ENCODE data around the gene PTCH2.
A peak's percentile ranks its signal among the peaks of the same experiment; 100 is the strongest.
"Not testable (repeated sequence)": the region's sequence is repeated elsewhere in the genome, so short reads cannot be mapped to it uniquely, and the experiment has no call there.

Gene PTCH2

GRCh38 chr1:44828003-44828651 lies 14.9 kb downstream of the PTCH2 start:
- Histone ChIP-seq H3K9me3 (ENCODE audit: control insufficient read depth, insufficient read depth, low read length) (no peaks in the 10 kb centered on the region), H3K27me3 (ENCODE audit: control insufficient read depth, insufficient read depth, low read length) (no peaks in the 10 kb centered on the region), H3K36me3 (ENCODE audit: control insufficient read depth, insufficient read depth, low read length) (no peaks in the 10 kb centered on the region), H3K27ac (ENCODE audit: low read depth, low read length) (no peak overlapping the region), H3K4me3 (ENCODE audit: low read depth, low read length) (no peak overlapping the region), H3K4me1 (ENCODE audit: control insufficient read depth, insufficient read depth, low read length) (peaks cover 12% of the 10 kb centered on the region; the same call in 1 of the 2 replicates), H3K9ac (ENCODE audit: low read depth, low read length) (no peak overlapping the region)

DNA sequence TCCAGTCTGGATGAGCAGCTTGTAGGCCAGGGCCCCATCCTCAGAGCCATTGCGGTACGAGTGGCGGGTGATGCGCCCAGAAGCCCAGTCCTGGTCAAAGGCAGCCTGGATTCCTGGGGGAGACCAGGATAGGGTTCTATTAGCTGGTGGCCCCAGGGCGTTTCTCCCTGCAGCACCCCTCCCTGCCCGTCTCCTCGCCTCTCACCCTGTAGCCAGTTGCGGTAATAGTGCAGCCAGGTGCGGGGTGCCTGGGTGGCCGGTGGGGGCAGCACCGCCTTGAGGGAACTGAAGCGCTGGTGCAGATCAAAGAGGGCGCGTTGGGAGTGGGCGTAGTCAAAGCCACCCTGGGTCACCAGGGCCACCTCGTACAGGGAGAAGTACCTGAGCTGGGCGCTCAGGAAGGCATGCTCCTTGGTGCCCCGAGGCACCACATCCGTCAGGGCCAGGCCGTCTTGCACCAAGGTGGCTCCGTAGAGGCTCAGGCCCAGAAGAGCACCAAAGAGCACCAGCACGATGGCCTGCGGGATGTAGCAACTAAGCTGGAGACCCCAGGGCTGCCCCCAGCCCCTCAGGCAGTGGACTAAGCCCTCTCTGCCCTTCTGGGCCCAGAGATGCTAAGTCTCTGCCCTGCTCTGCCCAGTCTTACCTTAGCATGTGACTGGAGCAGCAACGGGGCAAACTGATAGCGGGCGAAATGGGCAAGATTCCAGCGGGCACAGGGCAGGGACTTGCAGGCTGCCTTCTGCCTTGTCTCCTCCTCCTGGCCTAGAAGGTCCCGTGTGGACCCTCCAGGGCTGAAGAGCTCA lies 15.7 kb downstream of the PTCH2 start:
- H3K9ac ChIP-seq (ENCODE audit: low read depth, low read length): no peak overlapping the region
- no peaks in the 10 kb centered on the region for H3K36me3 ChIP-seq (ENCODE audit: control insufficient read depth, insufficient read depth, low read length)
- no peaks in the 10 kb centered on the region for H3K9me3 ChIP-seq (ENCODE audit: control insufficient read depth, insufficient read depth, low read length)
- H3K27ac ChIP-seq (ENCODE audit: low read depth, low read length): no peak overlapping the region
- H3K4me3 ChIP-seq (ENCODE audit: low read depth, low read length): no peak overlapping the region
- H3K27me3 ChIP-seq (ENCODE audit: control insufficient read depth, insufficient read depth, low read length): no peaks in the 10 kb centered on the region
- H3K4me1 ChIP-seq (ENCODE audit: control insufficient read depth, insufficient read depth, low read length): peaks cover 12% of the 10 kb centered on the region; the same call in 1 of the 2 replicates

- Histone ChIP-seq H3K36me3 (ENCODE audit: control insufficient read depth, insufficient read depth, low read length) (no peaks in the 10 kb centered on the region), H3K4me1 (ENCODE audit: control insufficient read depth, insufficient read depth, low read length) (peaks cover 7% of the 10 kb centered on the region; the same call in 1 of the 2 replicates), H3K9me3 (ENCODE audit: control insufficient read depth, insufficient read depth, low read length) (no peaks in the 10 kb centered on the region), H3K27ac (ENCODE audit: low read depth, low read length) (no peak overlapping the region), H3K9ac (ENCODE audit: low read depth, low read length) (no peak overlapping the region), H3K4me3 (ENCODE audit: low read depth, low read length) (no peak overlapping the region), H3K27me3 (ENCODE audit: control insufficient read depth, insufficient read depth, low read length) (no peaks in the 10 kb centered on the region)
Observed at GRCh38 chr1:44826375-44827196, 16.5 kb downstream of the PTCH2 start.

GRCh38 chr1:44824392-44824791 lies 18.7 kb downstream of the PTCH2 start:
- not testable (repeated sequence) for H3K9ac ChIP-seq (ENCODE audit: low read depth, low read length); H3K4me1 ChIP-seq (ENCODE audit: control insufficient read depth, insufficient read depth, low read length); H3K27ac ChIP-seq (ENCODE audit: low read depth, low read length); H3K9me3 ChIP-seq (ENCODE audit: control insufficient read depth, insufficient read depth, low read length); H3K4me3 ChIP-seq (ENCODE audit: low read depth, low read length); H3K27me3 ChIP-seq (ENCODE audit: control insufficient read depth, insufficient read depth, low read length); H3K36me3 ChIP-seq (ENCODE audit: control insufficient read depth, insufficient read depth, low read length)

- Histone ChIP-seq H3K9ac (ENCODE audit: low read depth, low read length) (no peak overlapping the region), H3K27ac (ENCODE audit: low read depth, low read length) (no peak overlapping the region), H3K9me3 (ENCODE audit: control insufficient read depth, insufficient read depth, low read length) (no peaks in the 10 kb centered on the region), H3K4me1 (ENCODE audit: control insufficient read depth, insufficient read depth, low read length) (peaks cover 6% of the 10 kb centered on the region; the same call in 1 of the 2 replicates), H3K36me3 (ENCODE audit: control insufficient read depth, insufficient read depth, low read length) (no peaks in the 10 kb centered on the region), H3K27me3 (ENCODE audit: control insufficient read depth, insufficient read depth, low read length) (no peaks in the 10 kb centered on the region), H3K4me3 (ENCODE audit: low read depth, low read length) (no peak overlapping the region)
Observed at GRCh38 chr1:44822981-44823451, 20.0 kb downstream of the PTCH2 start.

DNA sequence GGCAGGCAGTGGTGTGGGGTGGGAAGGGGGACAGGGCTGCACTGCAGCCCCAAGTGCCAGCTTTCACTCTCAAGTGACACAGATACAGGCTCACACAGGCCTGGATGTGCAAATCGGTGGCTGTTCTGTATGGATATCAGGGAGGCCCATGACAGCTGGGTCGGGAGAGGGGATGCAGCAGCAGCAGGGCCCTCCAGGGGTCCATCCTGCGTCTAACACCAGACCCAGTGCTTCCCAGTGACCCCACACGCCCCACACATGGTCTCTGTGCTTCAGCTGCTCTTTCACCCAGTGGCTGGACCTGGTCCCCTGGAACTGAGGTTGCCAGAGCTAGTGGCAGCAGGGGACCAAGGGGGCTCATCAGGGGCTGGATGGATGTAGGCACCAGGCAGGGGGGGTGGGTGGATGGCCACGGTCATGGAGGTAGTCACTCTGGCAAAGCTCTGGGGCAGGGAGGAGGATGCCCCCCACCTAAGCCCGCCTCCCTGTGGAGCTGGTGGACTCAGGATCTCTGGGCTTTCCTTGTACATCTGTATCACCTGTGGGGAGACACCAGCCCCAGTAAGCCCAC lies 20.8 kb downstream of the PTCH2 start:
- Histone ChIP-seq H3K9me3 (ENCODE audit: control insufficient read depth, insufficient read depth, low read length) (no peaks in the 10 kb centered on the region), H3K36me3 (ENCODE audit: control insufficient read depth, insufficient read depth, low read length) (no peaks in the 10 kb centered on the region), H3K4me3 (ENCODE audit: low read depth, low read length) (no peak overlapping the region), H3K27me3 (ENCODE audit: control insufficient read depth, insufficient read depth, low read length) (no peaks in the 10 kb centered on the region), H3K27ac (ENCODE audit: low read depth, low read length) (no peak overlapping the region), H3K4me1 (ENCODE audit: control insufficient read depth, insufficient read depth, low read length) (peaks cover 6% of the 10 kb centered on the region; the same call in 1 of the 2 replicates), H3K9ac (ENCODE audit: low read depth, low read length) (no peak overlapping the region)

- Histone ChIP-seq H3K27me3 (ENCODE audit: control insufficient read depth, insufficient read depth, low read length) (no peaks in the 10 kb centered on the region), H3K4me3 (ENCODE audit: low read depth, low read length) (no peak overlapping the region), H3K27ac (ENCODE audit: low read depth, low read length) (no peak overlapping the region), H3K4me1 (ENCODE audit: control insufficient read depth, insufficient read depth, low read length) (peaks cover 6% of the 10 kb centered on the region; the same call in 1 of the 2 replicates), H3K9ac (ENCODE audit: low read depth, low read length) (no peak overlapping the region), H3K36me3 (ENCODE audit: control insufficient read depth, insufficient read depth, low read length) (no peaks in the 10 kb centered on the region), H3K9me3 (ENCODE audit: control insufficient read depth, insufficient read depth, low read length) (no peaks in the 10 kb centered on the region)
Observed at GRCh38 chr1:44821240-44821715, 21.8 kb downstream of the PTCH2 start.

- H3K27me3 ChIP-seq (ENCODE audit: control insufficient read depth, insufficient read depth, low read length): no peaks in the 10 kb centered on the region
- H3K9ac ChIP-seq (ENCODE audit: low read depth, low read length): peak overlapping the region; percentile 98
- peaks cover 6% of the 10 kb centered on the region; the same call in 1 of the 2 replicates for H3K4me1 ChIP-seq (ENCODE audit: control insufficient read depth, insufficient read depth, low read length)
- no peaks in the 10 kb centered on the region for H3K9me3 ChIP-seq (ENCODE audit: control insufficient read depth, insufficient read depth, low read length)
- H3K4me3 ChIP-seq (ENCODE audit: low read depth, low read length): peak overlapping the region; percentile 58
- peak overlapping the region; percentile 97 for H3K27ac ChIP-seq (ENCODE audit: low read depth, low read length)
- no peaks in the 10 kb centered on the region for H3K36me3 ChIP-seq (ENCODE audit: control insufficient read depth, insufficient read depth, low read length)
Observed at GRCh38 chr1:44820328-44821239, 22.5 kb downstream of the PTCH2 start.

- Histone ChIP-seq H3K4me1 (ENCODE audit: control insufficient read depth, insufficient read depth, low read length) (peaks cover 6% of the 10 kb centered on the region; the same call in 1 of the 2 replicates), H3K27me3 (ENCODE audit: control insufficient read depth, insufficient read depth, low read length) (no peaks in the 10 kb centered on the region), H3K36me3 (ENCODE audit: control insufficient read depth, insufficient read depth, low read length) (no peaks in the 10 kb centered on the region), H3K9ac (ENCODE audit: low read depth, low read length) (peak overlapping the region; percentile 98), H3K9me3 (ENCODE audit: control insufficient read depth, insufficient read depth, low read length) (no peaks in the 10 kb centered on the region), H3K4me3 (ENCODE audit: low read depth, low read length) (peak overlapping the region; percentile 58), H3K27ac (ENCODE audit: low read depth, low read length) (peak overlapping the region; percentile 97)
Observed at GRCh38 chr1:44819608-44820327, 23.3 kb downstream of the PTCH2 start.

All from HUES48 (cell line).